Liver (tissue), 3 donors: Measurements from ENCODE around the gene RCAN3.

Experiments used
- EGR1 ChIP-seq, 2 donors: IDR thresholded peaks; 2 replicates each; pipeline ENCODE4 v1.6.1; 2016 to 2018; ENCODE audit warnings: antibody characterized with exemption in 2 of 2, low read depth in 2 of 2
- FOXA2 ChIP-seq: IDR thresholded peaks from 2 replicates; pipeline ENCODE4 v1.6.1; 2016; ENCODE audit warnings: antibody characterized with exemption
- GABPA ChIP-seq, 2 donors: IDR thresholded peaks in 1 of 2; conservative IDR thresholded peaks in 1 of 2; 2 replicates each; pipeline ENCODE4 v1.6.1; 2016; ENCODE audit warnings: antibody characterized with exemption in 2 of 2, mild to moderate bottlenecking in 1 of 2, moderate library complexity in 1 of 2
- JUND ChIP-seq, 2 donors: IDR thresholded peaks; 2 replicates each; pipeline ENCODE4 v1.6.1; 2016; ENCODE audit warnings: antibody characterized with exemption in 2 of 2
- RAD21 ChIP-seq, 2 donors: IDR thresholded peaks; 2 replicates each; pipeline ENCODE4 v1.6.1; 2016; ENCODE audit warnings: antibody characterized with exemption in 2 of 2, mild to moderate bottlenecking in 2 of 2
- SP1 ChIP-seq: IDR thresholded peaks from 2 replicates; pipeline ENCODE4 v1.6.1; 2018; ENCODE audit warnings: antibody characterized with exemption, mild to moderate bottlenecking
- TAF1 ChIP-seq: conservative IDR thresholded peaks from 2 replicates; pipeline ENCODE4 v1.6.1; 2016; ENCODE audit warnings: antibody characterized with exemption, mild to moderate bottlenecking
- YY1 ChIP-seq: IDR thresholded peaks from 2 replicates; pipeline ENCODE4 v1.6.1; 2016; ENCODE audit warnings: antibody characterized with exemption, mild to moderate bottlenecking
- TF ChIP-seq, protein P1 (sequence below): IDR thresholded peaks from 2 replicates; pipeline ENCODE4 v1.6.1; 2016; ENCODE audit warnings: antibody characterized with exemption
- TF ChIP-seq, protein P2 (sequence below): fragments of 150-350 bp; IDR thresholded peaks from 2 replicates; pipeline ENCODE4 v1.5.1; 2017; ENCODE audit warnings: improper control_type of control experiment, low read depth, low read length; ENCODE audit not compliant: missing input control
- TF ChIP-seq, protein P3 (sequence below): IDR thresholded peaks from 2 replicates; pipeline ENCODE4 v1.6.1; 2016; ENCODE audit warnings: antibody characterized with exemption, mild to moderate bottlenecking
- donor health status: healthy.
- donor health status: healthy.

DNA sequence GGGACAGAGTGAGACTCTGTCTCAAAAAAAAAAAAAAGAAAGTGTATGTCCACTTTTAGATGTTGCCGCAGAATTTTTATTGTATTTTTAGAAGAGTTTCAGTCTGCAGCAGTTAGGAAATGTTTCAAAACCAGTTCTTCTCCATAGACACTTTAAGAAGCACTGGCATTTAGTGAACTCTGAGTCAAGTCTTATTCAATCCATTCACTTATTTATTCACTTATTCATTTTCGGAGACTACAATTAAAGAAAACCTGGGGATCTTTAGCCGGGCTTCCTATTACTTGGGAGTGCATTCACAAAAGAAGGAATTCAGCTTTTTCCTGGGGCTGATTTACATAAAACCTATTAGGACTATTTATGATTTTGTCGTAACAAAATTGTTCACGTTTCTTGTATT is 12.3 kb downstream of the RCAN3 start:
- TF ChIP-seq, protein P1, sequence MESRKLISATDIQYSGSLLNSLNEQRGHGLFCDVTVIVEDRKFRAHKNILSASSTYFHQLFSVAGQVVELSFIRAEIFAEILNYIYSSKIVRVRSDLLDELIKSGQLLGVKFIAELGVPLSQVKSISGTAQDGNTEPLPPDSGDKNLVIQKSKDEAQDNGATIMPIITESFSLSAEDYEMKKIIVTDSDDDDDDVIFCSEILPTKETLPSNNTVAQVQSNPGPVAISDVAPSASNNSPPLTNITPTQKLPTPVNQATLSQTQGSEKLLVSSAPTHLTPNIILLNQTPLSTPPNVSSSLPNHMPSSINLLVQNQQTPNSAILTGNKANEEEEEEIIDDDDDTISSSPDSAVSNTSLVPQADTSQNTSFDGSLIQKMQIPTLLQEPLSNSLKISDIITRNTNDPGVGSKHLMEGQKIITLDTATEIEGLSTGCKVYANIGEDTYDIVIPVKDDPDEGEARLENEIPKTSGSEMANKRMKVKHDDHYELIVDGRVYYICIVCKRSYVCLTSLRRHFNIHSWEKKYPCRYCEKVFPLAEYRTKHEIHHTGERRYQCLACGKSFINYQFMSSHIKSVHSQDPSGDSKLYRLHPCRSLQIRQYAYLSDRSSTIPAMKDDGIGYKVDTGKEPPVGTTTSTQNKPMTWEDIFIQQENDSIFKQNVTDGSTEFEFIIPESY = no peak
- no peak for TF ChIP-seq RAD21 (IDR thresholded peaks at IDR 0.05)
- TF ChIP-seq, protein P2, sequence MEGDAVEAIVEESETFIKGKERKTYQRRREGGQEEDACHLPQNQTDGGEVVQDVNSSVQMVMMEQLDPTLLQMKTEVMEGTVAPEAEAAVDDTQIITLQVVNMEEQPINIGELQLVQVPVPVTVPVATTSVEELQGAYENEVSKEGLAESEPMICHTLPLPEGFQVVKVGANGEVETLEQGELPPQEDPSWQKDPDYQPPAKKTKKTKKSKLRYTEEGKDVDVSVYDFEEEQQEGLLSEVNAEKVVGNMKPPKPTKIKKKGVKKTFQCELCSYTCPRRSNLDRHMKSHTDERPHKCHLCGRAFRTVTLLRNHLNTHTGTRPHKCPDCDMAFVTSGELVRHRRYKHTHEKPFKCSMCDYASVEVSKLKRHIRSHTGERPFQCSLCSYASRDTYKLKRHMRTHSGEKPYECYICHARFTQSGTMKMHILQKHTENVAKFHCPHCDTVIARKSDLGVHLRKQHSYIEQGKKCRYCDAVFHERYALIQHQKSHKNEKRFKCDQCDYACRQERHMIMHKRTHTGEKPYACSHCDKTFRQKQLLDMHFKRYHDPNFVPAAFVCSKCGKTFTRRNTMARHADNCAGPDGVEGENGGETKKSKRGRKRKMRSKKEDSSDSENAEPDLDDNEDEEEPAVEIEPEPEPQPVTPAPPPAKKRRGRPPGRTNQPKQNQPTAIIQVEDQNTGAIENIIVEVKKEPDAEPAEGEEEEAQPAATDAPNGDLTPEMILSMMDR = no peak
- TF ChIP-seq FOXA2 = no peak
- no peak for TF ChIP-seq EGR1 (IDR thresholded peaks at IDR 0.05; ENCODE audit: low read depth in 2 of 2)
- no peak for TF ChIP-seq GABPA (IDR thresholded peaks at IDR 0.05 in 1 of 2, conservative IDR thresholded peaks at IDR 0.05 in 1 of 2)
- TF ChIP-seq, protein P3, sequence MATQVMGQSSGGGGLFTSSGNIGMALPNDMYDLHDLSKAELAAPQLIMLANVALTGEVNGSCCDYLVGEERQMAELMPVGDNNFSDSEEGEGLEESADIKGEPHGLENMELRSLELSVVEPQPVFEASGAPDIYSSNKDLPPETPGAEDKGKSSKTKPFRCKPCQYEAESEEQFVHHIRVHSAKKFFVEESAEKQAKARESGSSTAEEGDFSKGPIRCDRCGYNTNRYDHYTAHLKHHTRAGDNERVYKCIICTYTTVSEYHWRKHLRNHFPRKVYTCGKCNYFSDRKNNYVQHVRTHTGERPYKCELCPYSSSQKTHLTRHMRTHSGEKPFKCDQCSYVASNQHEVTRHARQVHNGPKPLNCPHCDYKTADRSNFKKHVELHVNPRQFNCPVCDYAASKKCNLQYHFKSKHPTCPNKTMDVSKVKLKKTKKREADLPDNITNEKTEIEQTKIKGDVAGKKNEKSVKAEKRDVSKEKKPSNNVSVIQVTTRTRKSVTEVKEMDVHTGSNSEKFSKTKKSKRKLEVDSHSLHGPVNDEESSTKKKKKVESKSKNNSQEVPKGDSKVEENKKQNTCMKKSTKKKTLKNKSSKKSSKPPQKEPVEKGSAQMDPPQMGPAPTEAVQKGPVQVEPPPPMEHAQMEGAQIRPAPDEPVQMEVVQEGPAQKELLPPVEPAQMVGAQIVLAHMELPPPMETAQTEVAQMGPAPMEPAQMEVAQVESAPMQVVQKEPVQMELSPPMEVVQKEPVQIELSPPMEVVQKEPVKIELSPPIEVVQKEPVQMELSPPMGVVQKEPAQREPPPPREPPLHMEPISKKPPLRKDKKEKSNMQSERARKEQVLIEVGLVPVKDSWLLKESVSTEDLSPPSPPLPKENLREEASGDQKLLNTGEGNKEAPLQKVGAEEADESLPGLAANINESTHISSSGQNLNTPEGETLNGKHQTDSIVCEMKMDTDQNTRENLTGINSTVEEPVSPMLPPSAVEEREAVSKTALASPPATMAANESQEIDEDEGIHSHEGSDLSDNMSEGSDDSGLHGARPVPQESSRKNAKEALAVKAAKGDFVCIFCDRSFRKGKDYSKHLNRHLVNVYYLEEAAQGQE = no peak
- no peak for TF ChIP-seq YY1
- TF ChIP-seq JUND (IDR thresholded peaks at IDR 0.05) = no peak
- no peak for TF ChIP-seq SP1
- TF ChIP-seq TAF1 = no peak
